Measurements from ENCODE around the gene SMARCC1.
"Not testable (repeated sequence)": the region's sequence is repeated elsewhere in the genome, so short reads cannot be mapped to it uniquely, and the experiment has no call there.

Gene SMARCC1

DNA sequence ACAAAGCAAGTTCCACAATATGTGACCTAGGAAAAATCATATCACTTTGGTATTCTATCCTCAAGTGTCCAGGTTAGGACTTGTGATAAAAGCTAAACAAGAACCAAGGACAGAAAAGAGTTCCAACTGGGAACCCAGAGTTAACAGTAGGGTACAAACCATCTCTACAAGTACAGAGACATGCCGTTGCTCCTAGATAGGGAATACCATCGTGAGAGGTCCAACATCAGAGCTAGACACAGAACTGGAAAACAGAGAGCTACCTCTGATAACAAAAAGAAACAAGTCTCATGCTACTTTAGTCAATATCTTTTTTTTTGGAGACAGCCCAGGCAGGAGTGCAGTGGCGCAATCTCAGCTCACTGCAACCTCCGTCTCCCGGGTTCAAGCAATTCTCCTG, 37.8 kb downstream of the SMARCC1 start:
- no peak for ATAC-seq (ENCODE audit: low read depth)
- Histone ChIP-seq H3K4me3 (ENCODE audit: severe bottlenecking) (no peak overlapping the region), H3K27me3 (ENCODE audit: insufficient read depth, poor library complexity, severe bottlenecking) (no peaks in the 10 kb centered on the region), H3K9me3 (ENCODE audit: severe bottlenecking) (no peaks in the 10 kb centered on the region), H3K4me1 (ENCODE audit: insufficient read depth, poor library complexity, severe bottlenecking) (no peaks in the 10 kb centered on the region), H3K36me3 (ENCODE audit: low read depth) (peaks cover 44% of the 10 kb centered on the region), H3K27ac (ENCODE audit: poor library complexity, severe bottlenecking) (no peak overlapping the region)
- DNase-seq (ENCODE audit: low spot score) = no peak
- TF ChIP-seq, protein P1, sequence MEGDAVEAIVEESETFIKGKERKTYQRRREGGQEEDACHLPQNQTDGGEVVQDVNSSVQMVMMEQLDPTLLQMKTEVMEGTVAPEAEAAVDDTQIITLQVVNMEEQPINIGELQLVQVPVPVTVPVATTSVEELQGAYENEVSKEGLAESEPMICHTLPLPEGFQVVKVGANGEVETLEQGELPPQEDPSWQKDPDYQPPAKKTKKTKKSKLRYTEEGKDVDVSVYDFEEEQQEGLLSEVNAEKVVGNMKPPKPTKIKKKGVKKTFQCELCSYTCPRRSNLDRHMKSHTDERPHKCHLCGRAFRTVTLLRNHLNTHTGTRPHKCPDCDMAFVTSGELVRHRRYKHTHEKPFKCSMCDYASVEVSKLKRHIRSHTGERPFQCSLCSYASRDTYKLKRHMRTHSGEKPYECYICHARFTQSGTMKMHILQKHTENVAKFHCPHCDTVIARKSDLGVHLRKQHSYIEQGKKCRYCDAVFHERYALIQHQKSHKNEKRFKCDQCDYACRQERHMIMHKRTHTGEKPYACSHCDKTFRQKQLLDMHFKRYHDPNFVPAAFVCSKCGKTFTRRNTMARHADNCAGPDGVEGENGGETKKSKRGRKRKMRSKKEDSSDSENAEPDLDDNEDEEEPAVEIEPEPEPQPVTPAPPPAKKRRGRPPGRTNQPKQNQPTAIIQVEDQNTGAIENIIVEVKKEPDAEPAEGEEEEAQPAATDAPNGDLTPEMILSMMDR (IDR thresholded peaks at IDR 0.05; ENCODE audit: poor library complexity, severe bottlenecking) = no peak

DNA sequence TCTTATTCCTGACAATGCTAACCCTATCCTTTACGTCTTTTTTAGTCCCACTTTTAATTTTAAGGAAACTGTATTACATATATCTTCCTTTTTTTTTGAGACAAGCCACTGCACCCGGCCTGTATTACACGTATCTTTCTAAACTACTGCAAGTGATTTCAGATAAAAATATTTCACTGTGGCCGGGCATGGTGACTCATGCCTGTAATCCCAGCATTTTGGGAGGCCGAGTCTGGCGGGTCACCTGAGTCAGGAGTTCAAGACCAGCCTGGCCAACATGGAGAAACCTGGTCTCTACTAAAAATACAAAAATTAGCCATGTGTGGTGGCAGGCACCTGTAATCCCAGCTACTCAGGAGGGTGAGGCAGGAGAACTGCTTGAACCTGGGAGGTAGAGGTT, 38.3 kb downstream of the SMARCC1 start:
- H3K9me3 ChIP-seq (ENCODE audit: severe bottlenecking); H3K4me1 ChIP-seq (ENCODE audit: insufficient read depth, poor library complexity, severe bottlenecking); ATAC-seq (ENCODE audit: low read depth); DNase-seq (ENCODE audit: low spot score); H3K4me3 ChIP-seq (ENCODE audit: severe bottlenecking); H3K27ac ChIP-seq (ENCODE audit: poor library complexity, severe bottlenecking); H3K27me3 ChIP-seq (ENCODE audit: insufficient read depth, poor library complexity, severe bottlenecking): not testable (repeated sequence)
- H3K36me3 ChIP-seq (ENCODE audit: low read depth) = peaks cover 41% of the 10 kb centered on the region

DNA sequence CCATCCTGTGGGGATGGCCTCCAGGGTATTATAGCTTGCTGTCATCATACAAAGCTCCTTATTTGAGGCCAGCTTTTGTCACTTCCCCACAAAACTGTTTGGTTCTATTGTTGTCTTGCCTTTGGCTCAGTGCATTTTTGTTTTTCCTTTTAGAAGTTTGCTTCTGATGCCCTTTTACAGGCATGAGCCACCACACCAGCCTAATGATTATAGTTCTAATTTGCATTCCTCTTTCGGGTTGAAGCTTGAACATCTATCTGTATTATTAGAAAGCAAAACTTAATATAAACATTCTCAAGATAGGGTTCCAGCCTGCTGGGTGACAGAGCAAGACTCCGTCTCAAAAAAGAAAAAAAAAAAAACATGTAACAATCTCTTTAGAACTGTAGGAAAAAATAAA, 39.8 kb downstream of the SMARCC1 start:
- TF ChIP-seq, protein P1 (IDR thresholded peaks at IDR 0.05; ENCODE audit: poor library complexity, severe bottlenecking) = no peak
- ATAC-seq (ENCODE audit: low read depth) (no peak), DNase-seq (ENCODE audit: low spot score) (no peak)
- peaks cover 50% of the 10 kb centered on the region for H3K36me3 ChIP-seq (ENCODE audit: low read depth)
- no peak overlapping the region for H3K4me3 ChIP-seq (ENCODE audit: severe bottlenecking)
- no peaks in the 10 kb centered on the region for H3K9me3 ChIP-seq (ENCODE audit: severe bottlenecking)
- H3K4me1 ChIP-seq (ENCODE audit: insufficient read depth, poor library complexity, severe bottlenecking) = no peaks in the 10 kb centered on the region
- no peak overlapping the region for H3K27ac ChIP-seq (ENCODE audit: poor library complexity, severe bottlenecking)
- H3K27me3 ChIP-seq (ENCODE audit: insufficient read depth, poor library complexity, severe bottlenecking) = no peaks in the 10 kb centered on the region

DNA sequence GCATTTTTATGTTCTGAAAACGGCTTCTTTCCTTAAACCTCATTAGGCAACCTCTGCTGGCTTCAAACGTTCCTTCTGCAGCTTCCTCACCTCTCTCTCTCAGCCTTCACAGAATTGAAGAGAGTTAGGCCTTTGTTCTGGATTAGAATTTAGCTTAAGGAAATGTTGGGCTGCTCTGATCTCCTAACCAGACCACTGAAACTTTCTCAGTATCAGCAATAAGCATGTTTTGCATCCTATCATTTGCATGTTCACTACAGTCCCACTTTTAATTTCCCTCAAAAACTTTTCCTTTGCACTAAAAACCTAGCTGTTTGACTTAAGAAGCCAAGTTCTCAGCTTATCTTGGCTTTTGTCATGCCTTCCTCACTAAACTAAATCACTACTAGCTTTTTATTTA, 49.5 kb downstream of the SMARCC1 start:
- DNase-seq (ENCODE audit: low spot score) (no peak), ATAC-seq (ENCODE audit: low read depth) (no peak)
- Histone ChIP-seq H3K4me1 (ENCODE audit: insufficient read depth, poor library complexity, severe bottlenecking) (no peaks in the 10 kb centered on the region), H3K27me3 (ENCODE audit: insufficient read depth, poor library complexity, severe bottlenecking) (no peaks in the 10 kb centered on the region), H3K9me3 (ENCODE audit: severe bottlenecking) (no peaks in the 10 kb centered on the region), H3K4me3 (ENCODE audit: severe bottlenecking) (no peak overlapping the region), H3K27ac (ENCODE audit: poor library complexity, severe bottlenecking) (no peak overlapping the region), H3K36me3 (ENCODE audit: low read depth) (peaks cover 97% of the 10 kb centered on the region)
- TF ChIP-seq, protein P1 (IDR thresholded peaks at IDR 0.05; ENCODE audit: poor library complexity, severe bottlenecking) = no peak

DNA sequence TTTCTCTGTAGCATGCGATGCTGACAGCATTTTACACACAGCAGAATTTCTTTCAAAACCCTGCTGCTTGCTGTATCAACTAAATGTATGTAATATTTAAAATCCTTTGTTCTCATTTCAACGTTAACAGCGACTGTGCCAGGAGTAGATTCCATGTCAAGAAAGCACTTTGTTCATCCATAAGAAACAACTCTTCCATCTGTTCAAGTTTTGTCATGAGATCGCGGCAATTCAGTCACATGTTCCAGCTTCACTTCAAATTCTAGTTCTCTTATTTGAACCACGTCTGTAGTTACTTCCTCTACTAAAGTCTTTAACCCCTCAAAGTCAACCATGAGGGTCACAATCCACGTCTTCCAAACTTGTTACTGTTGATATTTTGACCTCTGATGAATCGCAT, 50.6 kb downstream of the SMARCC1 start:
- Histone ChIP-seq H3K27me3 (ENCODE audit: insufficient read depth, poor library complexity, severe bottlenecking) (no peaks in the 10 kb centered on the region), H3K36me3 (ENCODE audit: low read depth) (peaks cover 97% of the 10 kb centered on the region), H3K9me3 (ENCODE audit: severe bottlenecking) (no peaks in the 10 kb centered on the region), H3K4me3 (ENCODE audit: severe bottlenecking) (no peak overlapping the region), H3K4me1 (ENCODE audit: insufficient read depth, poor library complexity, severe bottlenecking) (peaks cover 4% of the 10 kb centered on the region), H3K27ac (ENCODE audit: poor library complexity, severe bottlenecking) (no peak overlapping the region)
- TF ChIP-seq, protein P1 (IDR thresholded peaks at IDR 0.05; ENCODE audit: poor library complexity, severe bottlenecking) = no peak
- DNase-seq (ENCODE audit: low spot score) = no peak
- no peak for ATAC-seq (ENCODE audit: low read depth)

Measured in RWPE2 (cell line).